Raji (cell line): ENCODE data around the gene MAGEB18.

Source experiments
- POLR2A ChIP-seq: IDR thresholded peaks from 2 replicates; pipeline ENCODE4 v1.6.1; 2011; ENCODE audit warnings: low read depth, low read length, control low read depth; ENCODE audit not compliant: insufficient read depth

MAGEB18 gene

GRCh38 chrX:26138274-26138673 lies at the start of gene MAGEB18:
TSS of gene MAGEB18 (plus strand) at chrX:26138343. CDS start at chrX:26138986, 643 bp downstream.
- TF ChIP-seq POLR2A, result no peak

DNA sequence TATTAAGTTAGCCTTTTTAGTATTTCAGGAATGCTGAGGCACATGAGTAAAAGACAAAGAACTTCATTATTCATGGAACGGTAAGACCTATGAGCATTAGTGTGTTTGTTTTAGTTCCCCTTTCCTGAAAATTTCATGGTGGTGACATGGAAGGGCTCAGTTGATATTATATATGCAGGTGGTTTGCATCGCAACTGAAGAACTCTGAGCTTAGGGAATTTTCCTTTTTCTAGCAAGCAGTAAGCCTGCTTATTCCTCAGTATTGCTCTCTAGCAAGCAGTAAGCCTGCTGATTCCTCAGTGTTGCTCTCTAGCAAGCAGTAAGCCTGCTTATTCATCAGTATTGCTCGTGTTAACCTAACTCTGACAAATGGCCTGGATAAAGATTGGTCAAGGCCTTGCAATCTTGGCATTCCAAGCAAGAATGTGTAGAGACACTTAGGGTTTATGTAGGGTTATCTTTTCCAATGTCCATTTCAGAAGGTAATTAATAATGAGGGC lies 37.7 kb upstream of the MAGEB18 start:
- TF ChIP-seq POLR2A, result no peak

- no peak for TF ChIP-seq POLR2A
These were observed 29.0 kb upstream of the MAGEB18 start for GRCh38 chrX:26109142-26109541.

GRCh38 chrX:26146024-26146423 lies 7.9 kb downstream of the MAGEB18 start:
- TF ChIP-seq POLR2A, result no peak

DNA sequence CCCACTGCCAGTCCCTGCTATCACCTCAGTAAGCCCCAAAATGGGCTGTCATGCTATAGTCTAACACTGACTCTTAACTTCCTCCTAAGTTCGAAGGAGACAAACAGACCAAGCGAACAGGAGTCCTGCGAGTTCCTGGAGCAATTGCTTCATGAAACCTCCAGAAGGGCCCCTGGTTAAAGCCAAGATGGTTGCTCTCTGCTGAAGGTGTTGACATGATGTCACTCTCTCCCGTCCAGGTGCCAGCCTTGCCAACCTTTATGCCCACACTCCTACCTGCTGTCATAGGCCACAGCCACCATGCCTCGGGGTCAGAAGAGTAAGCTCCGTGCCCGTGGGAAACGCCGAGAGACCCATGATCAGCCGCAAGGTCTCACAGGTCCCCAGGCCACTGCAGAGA lies 22.2 kb downstream of the MAGEB18 start, which contains the start of gene MAGEB6B:
Gene MAGEB6B (plus strand): TSS at position 301 of the 400 bp plus-strand sequence. CDS start 0 bp downstream, at position 301.
- no peak for TF ChIP-seq POLR2A
